ENCODE measurements around the gene JAZF1.

- TF ChIP-seq YY1 (IDR thresholded peaks at IDR 0.05; ENCODE audit: low read depth), result no peak
- TF ChIP-seq ZBTB7A (IDR thresholded peaks at IDR 0.05; ENCODE audit: low read depth), result no peak
- no peak for TF ChIP-seq CREB1 (IDR thresholded peaks at IDR 0.05; ENCODE audit: low read depth)
- no peak for TF ChIP-seq TEAD4 (IDR thresholded peaks at IDR 0.05)
- TF ChIP-seq TCF12 (IDR thresholded peaks at IDR 0.05; ENCODE audit: low read depth), result no peak
- no peak for TF ChIP-seq TAF1 (IDR thresholded peaks at IDR 0.05; ENCODE audit: low read depth)
Measured at GRCh38 chr7:27825891-27826290, 354.7 kb downstream of the JAZF1 start.
